Endodermal cell (in vitro differentiated cells): ENCODE data around the gene REEP2. TPM values are rescaled to one million over a fixed set of nuclear protein-coding genes. Genes with fewer than 3 reads are reported as not detected.

ENCODE experiments used
- DNase-seq: peaks from one replicate; pipeline ENCODE4 v3.0.0-alpha.2; 2017
- H3K27ac ChIP-seq: 2 replicates; pipeline ENCODE4 v1.5.1; 2013; ENCODE audit warnings: mild to moderate bottlenecking, low read depth, low read length, moderate library complexity
- H3K27me3 ChIP-seq: 2 replicates; pipeline ENCODE4 v1.6.1; 2013; ENCODE audit warnings: mild to moderate bottlenecking, low read length, moderate library complexity; ENCODE audit not compliant: insufficient read depth, control insufficient read depth, poor library complexity, severe bottlenecking
- H3K36me3 ChIP-seq: 2 replicates; pipeline ENCODE4 v1.7.0; 2013; ENCODE audit warnings: mild to moderate bottlenecking, low read length, moderate library complexity; ENCODE audit not compliant: control insufficient read depth, insufficient read depth
- H3K4me1 ChIP-seq: one replicate; pipeline ENCODE4 v1.7.0; 2013; ENCODE audit warnings: low read length; ENCODE audit not compliant: control insufficient read depth, insufficient read depth
- H3K4me3 ChIP-seq: 2 replicates; pipeline ENCODE4 v1.5.1; 2013; ENCODE audit warnings: mild to moderate bottlenecking, low read length, moderate library complexity
- H3K9ac ChIP-seq: 2 replicates; pipeline ENCODE4 v1.6.1; 2013; ENCODE audit warnings: mild to moderate bottlenecking, low read length, moderate library complexity; ENCODE audit not compliant: poor library complexity, severe bottlenecking; ENCODE audit errors: extremely low read depth
- H3K9me3 ChIP-seq: 2 replicates; pipeline ENCODE4 v1.6.1; 2013; ENCODE audit warnings: mild to moderate bottlenecking, low read length, moderate library complexity; ENCODE audit not compliant: control insufficient read depth
- H3K27ac Mint-ChIP-seq: 2 replicates; pipeline ENCODE4 v1.8.0; 2020; ENCODE audit warnings: mixed read lengths
- H3K27me3 Mint-ChIP-seq: 2 replicates; pipeline ENCODE4 v1.8.0; 2021; ENCODE audit warnings: mild to moderate bottlenecking, mixed read lengths; ENCODE audit not compliant: insufficient read depth
- H3K36me3 Mint-ChIP-seq: 2 replicates; pipeline ENCODE4 v1.8.0; 2020; ENCODE audit warnings: low read depth, mixed read lengths
- H3K4me1 Mint-ChIP-seq: 2 replicates; pipeline ENCODE4 v1.8.0; 2020; ENCODE audit warnings: mixed read lengths
- H3K4me3 Mint-ChIP-seq: 2 replicates; pipeline ENCODE4 v1.8.0; 2020; ENCODE audit warnings: mild to moderate bottlenecking, moderate library complexity, mixed read lengths
- H3K9me3 Mint-ChIP-seq: 2 replicates; pipeline ENCODE4 v1.8.0; 2020; ENCODE audit warnings: mild to moderate bottlenecking, mixed read lengths
- CTCF ChIP-seq: fragments of 200-600 bp; sonication (generic); conservative IDR thresholded peaks from 2 replicates; pipeline ENCODE4 v1.5.0; 2021; ENCODE audit warnings: antibody characterized with exemption, mild to moderate bottlenecking
- WGBS, 2 experiments: methylation state at CpG; one replicate each; pipeline versions ENCODE4 v1.1.5 to v1.1.7; 2013; ENCODE audit warnings: missing lambda C conversion rate in 2 of 2, mixed read lengths in 1 of 2; ENCODE audit not compliant: insufficient coverage in 1 of 2, insufficient read length in 1 of 2; 5-methylcytosine and 5-hydroxymethylcytosine counted together
- total RNA-seq, 2 donors: library from RNA; stranded (reverse); fragmentation: NEBNext Ultra II Directional in 1 of 2; extraction: Animal tissue kit (Norgen Biotek cat#: 25700) in 1 of 2; gene quantifications; 2 replicates in 1 of 2; 3 replicates in 1 of 2; pipeline ENCODE4 v1.2.1, GENCODE V29; 2021

The REEP2 gene
- total RNA-seq, 2 donors from 2014 or later = 17.7 to 26.9 TPM

GRCh38 chr5:138464388-138465260 lies 25.8 kb downstream of the REEP2 start:
- H3K27ac ChIP-seq = peak overlapping the region; percentile 96
- peaks cover 20% of the 10 kb centered on the region for H3K27me3 Mint-ChIP-seq

GRCh38 chr5:138465261-138466124 lies 26.6 kb downstream of the REEP2 start, which contains the start of gene EGR1:
TSS of gene EGR1 (plus strand) at chr5:138465479. CDS start at chr5:138465762, 283 bp downstream.
- no peaks in the 10 kb centered on the region for H3K9me3 ChIP-seq
- TF ChIP-seq CTCF = peak; percentile 26
- H3K36me3 ChIP-seq = peaks cover 10% of the 10 kb centered on the region
- Mint-ChIP-seq H3K27me3 (peaks cover 20% of the 10 kb centered on the region), H3K4me1 (peaks cover 15% of the 10 kb centered on the region), H3K4me3 (peak within 1 kb of the TSS; percentile 69), H3K36me3 (peaks cover 11% of the 10 kb centered on the region), H3K9me3 (no peaks in the 10 kb centered on the region), H3K27ac (peak within 1 kb of the TSS; percentile 96)
- peak within 1 kb of the TSS; percentile 98 for H3K4me3 ChIP-seq
- DNase-seq = peak; percentile 97
- peaks cover 7% of the 10 kb centered on the region for H3K4me1 ChIP-seq
- 1 to 2% methylated on average over 29 to 85 of the region's 85 CpGs for WGBS, 2 experiments
- peak within 1 kb of the TSS; percentile 90 for H3K9ac ChIP-seq
- peaks cover 12% of the 10 kb centered on the region for H3K27me3 ChIP-seq
- peak within 1 kb of the TSS; percentile 96 for H3K27ac ChIP-seq

More at GRCh38 chr5:138464388-138465260, 25.8 kb downstream of the REEP2 start:
- peaks cover 19% of the 10 kb centered on the region for H3K4me1 Mint-ChIP-seq
- Histone ChIP-seq H3K27me3 (peaks cover 12% of the 10 kb centered on the region), H3K4me1 (peaks cover 7% of the 10 kb centered on the region), H3K36me3 (peaks cover 10% of the 10 kb centered on the region), H3K4me3 (peak overlapping the region; percentile 98), H3K9me3 (no peaks in the 10 kb centered on the region), H3K9ac (peak overlapping the region; percentile 90)
- no peaks in the 10 kb centered on the region for H3K9me3 Mint-ChIP-seq
- peak overlapping the region; percentile 69 for H3K4me3 Mint-ChIP-seq
- peaks cover 11% of the 10 kb centered on the region for H3K36me3 Mint-ChIP-seq
- 0 to 1% methylated on average over 14 to 64 of the region's 64 CpGs for WGBS, 2 experiments
- peak; percentile 99 for DNase-seq
- H3K27ac Mint-ChIP-seq = peak overlapping the region; percentile 96
- TF ChIP-seq CTCF = peak; percentile 35

GRCh38 chr5:138466125-138466899 lies 27.5 kb downstream of the REEP2 start:
- H3K9ac ChIP-seq = peak overlapping the region; percentile 72
- H3K27ac ChIP-seq = no peak overlapping the region
- Mint-ChIP-seq H3K36me3 (peaks cover 11% of the 10 kb centered on the region), H3K9me3 (no peaks in the 10 kb centered on the region), H3K27ac (peak overlapping the region; percentile 10), H3K4me1 (peaks cover 10% of the 10 kb centered on the region), H3K27me3 (peaks cover 20% of the 10 kb centered on the region), H3K4me3 (peak overlapping the region; percentile 69)
- peaks cover 12% of the 10 kb centered on the region for H3K27me3 ChIP-seq
- H3K4me1 ChIP-seq = peaks cover 7% of the 10 kb centered on the region
- H3K9me3 ChIP-seq = no peaks in the 10 kb centered on the region
- peaks cover 10% of the 10 kb centered on the region for H3K36me3 ChIP-seq
- DNase-seq = no peak
- WGBS, 2 experiments = 19% methylated on average over 20 to 39 of the region's 39 CpGs
- no peak for TF ChIP-seq CTCF
- peak overlapping the region; percentile 98 for H3K4me3 ChIP-seq
